Measurements from ENCODE around the gene TGFBR3.

DNA sequence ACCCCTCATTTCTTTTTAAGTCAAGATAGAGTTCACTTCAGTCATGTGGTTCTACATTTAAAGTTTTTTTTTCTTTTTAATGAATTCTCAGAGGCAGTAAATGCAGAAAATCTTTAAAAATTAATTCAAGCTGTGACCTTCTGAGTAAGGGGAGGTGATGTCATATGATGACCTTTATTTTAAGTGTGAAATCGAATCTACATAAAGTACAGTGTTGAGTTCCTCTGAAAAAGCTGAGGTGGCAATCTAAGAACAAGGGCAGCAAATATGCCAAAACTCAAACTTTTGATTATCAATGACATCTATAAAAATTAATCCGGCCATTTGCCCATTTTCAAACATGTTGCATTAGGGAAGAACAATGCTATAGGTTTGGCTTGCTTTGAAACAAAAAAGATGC is 211.8 kb downstream of the TGFBR3 start:
- TF ChIP-seq ZNF324 (tag by site-specific recombination; IDR thresholded peaks at IDR 0.05) = no peak
- no peak for TF ChIP-seq ZNF423 (tag by site-specific recombination; IDR thresholded peaks at IDR 0.05)
- no peak for TF ChIP-seq CTCF (tag by site-specific recombination; IDR thresholded peaks at IDR 0.05)
